ENCODE data around the gene TEDC1.

TEDC1 gene

GRCh38 chr14:105469456-105470349 is 21.3 kb upstream of the TEDC1 start:
- H4K20me1 ChIP-seq (ENCODE audit: insufficient read depth, low read length), result no peaks in the 10 kb centered on the region
- no peak overlapping the region for H3K4me2 ChIP-seq (ENCODE audit: low read depth, low read length)
- H3K79me2 ChIP-seq (ENCODE audit: low read length), result no peaks in the 10 kb centered on the region
- no peaks in the 10 kb centered on the region for H3K9me2 ChIP-seq (replicated peaks; ENCODE audit: insufficient read depth, low read length)
- H2AFZ ChIP-seq (ENCODE audit: low read length), result no peak overlapping the region
- H3K9ac ChIP-seq (ENCODE audit: low read length), result no peak overlapping the region
- H3K4me3 ChIP-seq (ENCODE audit: low read length), result no peak overlapping the region
- no peaks in the 10 kb centered on the region for H3K4me1 ChIP-seq (ENCODE audit: low read length)
- no peaks in the 10 kb centered on the region for H3F3A ChIP-seq (ENCODE audit: insufficient read depth, low read length)
- H3K9me3 ChIP-seq (replicated peaks; ENCODE audit: insufficient read depth, low read length), result no peaks in the 10 kb centered on the region
- H3K27me3 ChIP-seq (replicated peaks; ENCODE audit: insufficient read depth, low read length), result no peaks in the 10 kb centered on the region
- H3K36me3 ChIP-seq (replicated peaks; ENCODE audit: insufficient read depth, low read length), result no peaks in the 10 kb centered on the region
- DNase-seq, result no peak
- TF ChIP-seq EZH2 (optimal IDR thresholded peaks at IDR 0.05; ENCODE audit: low read depth, low read length), result no peak
- no peak for TF ChIP-seq EZH2phosphoT487 (IDR thresholded peaks at IDR 0.05; ENCODE audit: low read length)
- TF ChIP-seq, protein P1, sequence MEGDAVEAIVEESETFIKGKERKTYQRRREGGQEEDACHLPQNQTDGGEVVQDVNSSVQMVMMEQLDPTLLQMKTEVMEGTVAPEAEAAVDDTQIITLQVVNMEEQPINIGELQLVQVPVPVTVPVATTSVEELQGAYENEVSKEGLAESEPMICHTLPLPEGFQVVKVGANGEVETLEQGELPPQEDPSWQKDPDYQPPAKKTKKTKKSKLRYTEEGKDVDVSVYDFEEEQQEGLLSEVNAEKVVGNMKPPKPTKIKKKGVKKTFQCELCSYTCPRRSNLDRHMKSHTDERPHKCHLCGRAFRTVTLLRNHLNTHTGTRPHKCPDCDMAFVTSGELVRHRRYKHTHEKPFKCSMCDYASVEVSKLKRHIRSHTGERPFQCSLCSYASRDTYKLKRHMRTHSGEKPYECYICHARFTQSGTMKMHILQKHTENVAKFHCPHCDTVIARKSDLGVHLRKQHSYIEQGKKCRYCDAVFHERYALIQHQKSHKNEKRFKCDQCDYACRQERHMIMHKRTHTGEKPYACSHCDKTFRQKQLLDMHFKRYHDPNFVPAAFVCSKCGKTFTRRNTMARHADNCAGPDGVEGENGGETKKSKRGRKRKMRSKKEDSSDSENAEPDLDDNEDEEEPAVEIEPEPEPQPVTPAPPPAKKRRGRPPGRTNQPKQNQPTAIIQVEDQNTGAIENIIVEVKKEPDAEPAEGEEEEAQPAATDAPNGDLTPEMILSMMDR (IDR thresholded peaks at IDR 0.05; ENCODE audit: low read length), result no peak
- no peak overlapping the region for H3K27ac ChIP-seq (ENCODE audit: low read length)

DNA sequence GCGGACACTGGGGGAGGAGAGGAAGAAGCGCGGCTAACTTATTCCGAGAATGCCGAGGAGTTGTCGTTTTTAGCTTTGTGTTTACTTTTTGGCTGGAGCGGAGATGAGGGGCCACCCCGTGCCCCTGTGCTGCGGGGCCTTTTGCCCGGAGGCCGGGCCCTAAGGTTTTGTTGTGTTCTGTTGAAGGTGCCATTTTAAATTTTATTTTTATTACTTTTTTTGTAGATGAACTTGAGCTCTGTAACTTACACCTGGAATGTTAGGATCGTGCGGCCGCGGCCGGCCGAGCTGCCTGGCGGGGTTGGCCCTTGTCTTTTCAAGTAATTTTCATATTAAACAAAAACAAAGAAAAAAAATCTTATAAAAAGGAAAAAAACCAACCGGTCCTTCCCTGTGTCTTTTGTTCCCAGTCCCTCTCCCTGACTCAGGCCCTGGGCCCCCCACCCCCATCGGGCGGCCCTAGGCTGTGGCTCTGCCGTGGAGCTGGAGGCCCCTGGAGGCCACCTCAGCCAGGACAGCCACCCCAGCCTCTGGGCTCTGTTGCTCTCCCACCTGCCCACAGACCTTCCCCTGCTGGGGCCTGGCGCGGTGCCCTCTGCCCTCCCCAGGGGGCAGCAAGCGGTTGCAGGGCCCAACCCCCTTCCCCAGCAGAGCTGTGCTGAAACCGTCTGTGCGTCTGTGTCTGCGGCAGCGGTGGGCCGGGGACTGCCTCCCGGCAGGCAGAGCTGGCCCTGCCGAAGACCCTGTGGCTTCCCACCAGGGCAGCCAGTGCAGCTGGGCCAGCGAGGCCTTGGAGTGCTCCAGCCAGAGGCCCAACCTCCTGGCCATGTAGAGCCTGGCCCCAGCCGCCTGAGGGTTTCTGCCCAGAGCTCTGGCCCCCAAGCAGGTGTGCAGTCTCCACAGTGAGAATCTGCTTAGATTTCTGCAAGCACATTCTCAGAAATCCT is 20.4 kb upstream of the TEDC1 start:
- H3K36me3 ChIP-seq (replicated peaks; ENCODE audit: insufficient read depth, low read length), result no peaks in the 10 kb centered on the region
- no peak overlapping the region for H2AFZ ChIP-seq (ENCODE audit: low read length)
- H4K20me1 ChIP-seq (ENCODE audit: insufficient read depth, low read length), result no peaks in the 10 kb centered on the region
- no peaks in the 10 kb centered on the region for H3K4me1 ChIP-seq (ENCODE audit: low read length)
- H3K79me2 ChIP-seq (ENCODE audit: low read length), result no peaks in the 10 kb centered on the region
- H3K27me3 ChIP-seq (replicated peaks; ENCODE audit: insufficient read depth, low read length), result peaks cover 7% of the 10 kb centered on the region
- no peak overlapping the region for H3K9ac ChIP-seq (ENCODE audit: low read length)
- DNase-seq, result no peak
- H3K9me2 ChIP-seq (replicated peaks; ENCODE audit: insufficient read depth, low read length), result no peaks in the 10 kb centered on the region
- H3K4me2 ChIP-seq (ENCODE audit: low read depth, low read length), result no peak overlapping the region
- no peak overlapping the region for H3K4me3 ChIP-seq (ENCODE audit: low read length)
- H3K9me3 ChIP-seq (replicated peaks; ENCODE audit: insufficient read depth, low read length), result no peaks in the 10 kb centered on the region
- no peaks in the 10 kb centered on the region for H3F3A ChIP-seq (ENCODE audit: insufficient read depth, low read length)
- TF ChIP-seq, protein P1 (IDR thresholded peaks at IDR 0.05; ENCODE audit: low read length), result no peak
- no peak for TF ChIP-seq EZH2phosphoT487 (IDR thresholded peaks at IDR 0.05; ENCODE audit: low read length)
- TF ChIP-seq EZH2 (optimal IDR thresholded peaks at IDR 0.05; ENCODE audit: low read depth, low read length), result no peak
- H3K27ac ChIP-seq (ENCODE audit: low read length), result no peak overlapping the region

- Histone ChIP-seq H3K9me2 (replicated peaks; ENCODE audit: insufficient read depth, low read length) (no peaks in the 10 kb centered on the region), H3F3A (ENCODE audit: insufficient read depth, low read length) (no peaks in the 10 kb centered on the region), H3K4me2 (ENCODE audit: low read depth, low read length) (no peak overlapping the region), H4K20me1 (ENCODE audit: insufficient read depth, low read length) (no peaks in the 10 kb centered on the region), H3K4me3 (ENCODE audit: low read length) (no peak overlapping the region), H3K9ac (ENCODE audit: low read length) (no peak overlapping the region), H3K9me3 (replicated peaks; ENCODE audit: insufficient read depth, low read length) (no peaks in the 10 kb centered on the region), H3K79me2 (ENCODE audit: low read length) (no peaks in the 10 kb centered on the region), H3K4me1 (ENCODE audit: low read length) (no peaks in the 10 kb centered on the region), H3K27ac (ENCODE audit: low read length) (no peak overlapping the region), H2AFZ (ENCODE audit: low read length) (no peak overlapping the region), H3K36me3 (replicated peaks; ENCODE audit: insufficient read depth, low read length) (no peaks in the 10 kb centered on the region), H3K27me3 (replicated peaks; ENCODE audit: insufficient read depth, low read length) (peaks cover 15% of the 10 kb centered on the region)
- TF ChIP-seq EZH2phosphoT487 (IDR thresholded peaks at IDR 0.05; ENCODE audit: low read length) (no peak), EZH2 (optimal IDR thresholded peaks at IDR 0.05; ENCODE audit: low read depth, low read length) (no peak)
- TF ChIP-seq, protein P1 (IDR thresholded peaks at IDR 0.05; ENCODE audit: low read length), result no peak
- no peak for DNase-seq
Observed at GRCh38 chr14:105471297-105471821, 19.7 kb upstream of the TEDC1 start.
